HepG2 (cell line): ENCODE measurements around the gene NABP2. TPM values are rescaled to one million over a fixed set of nuclear protein-coding genes. Genes with fewer than 3 reads are reported as not detected.

ENCODE experiments used
- AKAP8 ChIP-seq: sonication (generic); formaldehyde crosslinking; IDR thresholded peaks from 2 replicates; pipeline ENCODE4 v1.5.1; 2020; ENCODE audit warnings: mild to moderate bottlenecking, missing genetic modification reagents
- CAMTA2 ChIP-seq: sonication (generic); formaldehyde crosslinking; IDR thresholded peaks from 2 replicates; pipeline ENCODE4 v1.4.0; 2020; ENCODE audit warnings: mild to moderate bottlenecking, missing genetic modification reagents, borderline replicate concordance
- CCDC6 ChIP-seq: sonication (generic); formaldehyde crosslinking; IDR thresholded peaks from 2 replicates; pipeline ENCODE4 v1.8.1; 2022; ENCODE audit warnings: mild to moderate bottlenecking, missing genetic modification reagents, moderate library complexity
- DRAP1 ChIP-seq: IDR thresholded peaks from 2 replicates; pipeline ENCODE4 v1.6.1; 2016; ENCODE audit warnings: missing genetic modification reagents, missing compliant biosample characterization
- EZH2 ChIP-seq: conservative IDR thresholded peaks from 2 replicates; pipeline ENCODE4 v1.6.1; 2012; ENCODE audit warnings: mild to moderate bottlenecking, low read depth, low read length, moderate library complexity
- GABPA ChIP-seq, 2 experiments: IDR thresholded peaks; 2 replicates each; pipeline ENCODE4 v1.6.1; 2011 to 2016; ENCODE audit warnings: low read depth in 2 of 2, low read length in 1 of 2, missing biosample characterization in 1 of 2, missing genetic modification characterization in 1 of 2
- GMEB1 ChIP-seq: sonication (generic); formaldehyde crosslinking; IDR thresholded peaks from 2 replicates; pipeline ENCODE4 v1.5.1; 2020; ENCODE audit warnings: missing genetic modification reagents, mild to moderate bottlenecking, borderline replicate concordance
- JUNB ChIP-seq: sonication (generic); formaldehyde crosslinking; IDR thresholded peaks from 2 replicates; pipeline ENCODE4 v1.8.0; 2022; ENCODE audit warnings: missing genetic modification reagents, mild to moderate bottlenecking, borderline replicate concordance
- MEIS2 ChIP-seq: sonication (generic); formaldehyde crosslinking; IDR thresholded peaks from 2 replicates; pipeline ENCODE4 v1.9.0; 2021; ENCODE audit warnings: mild to moderate bottlenecking, missing genetic modification reagents
- NFYB ChIP-seq: sonication (generic); formaldehyde crosslinking; IDR thresholded peaks from 2 replicates; pipeline ENCODE4 v1.4.0; 2020; ENCODE audit warnings: missing genetic modification reagents
- PHF20 ChIP-seq: sonication (generic); formaldehyde crosslinking; IDR thresholded peaks from 2 replicates; pipeline ENCODE4 v1.5.0; 2020; ENCODE audit warnings: mild to moderate bottlenecking, missing genetic modification reagents
- THRA ChIP-seq: sonication (generic); formaldehyde crosslinking; IDR thresholded peaks from 2 replicates; pipeline ENCODE4 v1.4.0; 2020; ENCODE audit warnings: missing genetic modification reagents, borderline replicate concordance
- YEATS2 ChIP-seq: sonication (generic); formaldehyde crosslinking; IDR thresholded peaks from 2 replicates; pipeline ENCODE4 v1.4.0; 2020; ENCODE audit warnings: missing genetic modification reagents, borderline replicate concordance
- ZNF530 ChIP-seq: sonication (generic); formaldehyde crosslinking; IDR thresholded peaks from 2 replicates; pipeline ENCODE4 v1.5.0; 2020; ENCODE audit warnings: low read depth, mild to moderate bottlenecking, missing genetic modification reagents
- ZNF563 ChIP-seq: sonication (generic); formaldehyde crosslinking; IDR thresholded peaks from 2 replicates; pipeline ENCODE4 v1.8.0; 2022; ENCODE audit warnings: mild to moderate bottlenecking, moderate library complexity, missing genetic modification reagents
- ZNF652 ChIP-seq: IDR thresholded peaks from 2 replicates; pipeline ENCODE4 v1.6.1; 2016; ENCODE audit warnings: low read depth, borderline replicate concordance
- polyA plus RNA-seq, 8 experiments: library from polyadenylated mRNA; depleted of rRNA in 3 of 8; stranded (reverse) in 7 of 8; unstranded in 1 of 8; fragments of >200 nt; fragmentation: Illumina TruSeq in 4 of 8; extraction: Trizol in 4 of 8; gene quantifications; 2 replicates each; pipeline versions ENCODE4 v1.2.1 to v1.2.3, GENCODE V29; 2011 to 2016; ENCODE audit warnings: low read depth in 4 of 8, missing spikeins in 1 of 8, mixed read lengths in 1 of 8; ENCODE audit not compliant: insufficient read depth in 1 of 8
- total RNA-seq, 5 experiments: library from RNA; depleted of rRNA; stranded (reverse); fragments of >200 nt; fragmentation: Illumina TruSeq; extraction: Trizol; gene quantifications; 2 replicates each; pipeline ENCODE4 v1.2.3, GENCODE V29; 2016; ENCODE audit warnings: low read depth in 1 of 5
- TF ChIP-seq, protein P1 (sequence below): sonication (generic); formaldehyde crosslinking; IDR thresholded peaks from 2 replicates; pipeline ENCODE4 v1.5.0; 2020; ENCODE audit warnings: mild to moderate bottlenecking, missing genetic modification reagents
- TF ChIP-seq, protein P2 (sequence below): sonication (generic); formaldehyde crosslinking; IDR thresholded peaks from 2 replicates; pipeline ENCODE4 v1.8.0; 2022; ENCODE audit warnings: low read depth, missing genetic modification reagents
- TF ChIP-seq, protein P3 (sequence below): sonication (generic); formaldehyde crosslinking; conservative IDR thresholded peaks from 2 replicates; pipeline ENCODE4 v1.4.0; 2020; ENCODE audit warnings: missing genetic modification reagents

NABP2 gene
- total and polyA plus RNA-seq, 2 of the 13 experiments (the other 11 are each of a cell fraction or from before 2014, with no cell fraction given), result 33.2 to 35.5 TPM

GRCh38 chr12:56224102-56224701 lies at the start of gene NABP2 (continued):
- TF ChIP-seq THRA (CRISPR knock-in tag) (peak; percentile 33; the same call in 1 of the 2 replicates), MEIS2 (CRISPR knock-in tag) (no peak), CAMTA2 (no peak), CCDC6 (CRISPR knock-in tag) (peak; percentile 87), YEATS2 (peak; percentile 88), GABPA (IDR thresholded peaks at IDR 0.05; ENCODE audit: low read depth, low read length) (peak; percentile 84), GABPA (CRISPR knock-in tag; IDR thresholded peaks at IDR 0.05; ENCODE audit: low read depth) (peak; percentile 90), EZH2 (no peak), ZNF530 (CRISPR knock-in tag) (no peak), NFYB (peak; percentile 98), ZNF652 (no peak), JUNB (CRISPR knock-in tag) (no peak), DRAP1 (no peak), GMEB1 (CRISPR knock-in tag) (peak; percentile 90), PHF20 (CRISPR knock-in tag) (peak; percentile 79), ZNF563 (CRISPR knock-in tag) (peak; percentile 75; the same call in 1 of the 2 replicates), AKAP8 (CRISPR knock-in tag) (peak; percentile 43; the same call in 1 of the 2 replicates)
- TF ChIP-seq, protein P1, sequence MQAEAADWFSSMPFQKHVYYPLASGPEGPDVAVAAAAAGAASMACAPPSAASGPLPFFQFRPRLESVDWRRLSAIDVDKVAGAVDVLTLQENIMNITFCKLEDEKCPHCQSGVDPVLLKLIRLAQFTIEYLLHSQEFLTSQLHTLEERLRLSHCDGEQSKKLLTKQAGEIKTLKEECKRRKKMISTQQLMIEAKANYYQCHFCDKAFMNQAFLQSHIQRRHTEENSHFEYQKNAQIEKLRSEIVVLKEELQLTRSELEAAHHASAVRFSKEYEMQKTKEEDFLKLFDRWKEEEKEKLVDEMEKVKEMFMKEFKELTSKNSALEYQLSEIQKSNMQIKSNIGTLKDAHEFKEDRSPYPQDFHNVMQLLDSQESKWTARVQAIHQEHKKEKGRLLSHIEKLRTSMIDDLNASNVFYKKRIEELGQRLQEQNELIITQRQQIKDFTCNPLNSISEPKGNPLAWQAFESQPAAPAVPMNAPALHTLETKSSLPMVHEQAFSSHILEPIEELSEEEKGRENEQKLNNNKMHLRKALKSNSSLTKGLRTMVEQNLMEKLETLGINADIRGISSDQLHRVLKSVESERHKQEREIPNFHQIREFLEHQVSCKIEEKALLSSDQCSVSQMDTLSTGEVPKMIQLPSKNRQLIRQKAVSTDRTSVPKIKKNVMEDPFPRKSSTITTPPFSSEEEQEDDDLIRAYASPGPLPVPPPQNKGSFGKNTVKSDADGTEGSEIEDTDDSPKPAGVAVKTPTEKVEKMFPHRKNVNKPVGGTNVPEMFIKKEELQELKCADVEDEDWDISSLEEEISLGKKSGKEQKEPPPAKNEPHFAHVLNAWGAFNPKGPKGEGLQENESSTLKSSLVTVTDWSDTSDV (CRISPR knock-in tag), result peak; percentile 50; the same call in 1 of the 2 replicates
- TF ChIP-seq, protein P2, sequence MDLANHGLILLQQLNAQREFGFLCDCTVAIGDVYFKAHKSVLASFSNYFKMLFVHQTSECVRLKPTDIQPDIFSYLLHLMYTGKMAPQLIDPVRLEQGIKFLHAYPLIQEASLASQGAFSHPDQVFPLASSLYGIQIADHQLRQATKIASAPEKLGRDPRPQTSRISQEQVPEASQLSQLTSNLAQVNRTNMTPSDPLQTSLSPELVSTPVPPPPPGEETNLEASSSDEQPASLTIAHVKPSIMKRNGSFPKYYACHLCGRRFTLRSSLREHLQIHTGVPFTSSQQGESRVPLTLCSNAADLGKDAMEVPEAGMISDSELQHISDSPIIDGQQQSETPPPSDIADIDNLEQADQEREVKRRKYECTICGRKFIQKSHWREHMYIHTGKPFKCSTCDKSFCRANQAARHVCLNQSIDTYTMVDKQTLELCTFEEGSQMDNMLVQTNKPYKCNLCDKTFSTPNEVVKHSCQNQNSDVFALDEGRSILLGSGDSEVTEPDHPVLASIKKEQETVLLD, result 0 out of 2 replicates have a peak, but pooled peaks have one; percentile 42
- TF ChIP-seq, protein P3, sequence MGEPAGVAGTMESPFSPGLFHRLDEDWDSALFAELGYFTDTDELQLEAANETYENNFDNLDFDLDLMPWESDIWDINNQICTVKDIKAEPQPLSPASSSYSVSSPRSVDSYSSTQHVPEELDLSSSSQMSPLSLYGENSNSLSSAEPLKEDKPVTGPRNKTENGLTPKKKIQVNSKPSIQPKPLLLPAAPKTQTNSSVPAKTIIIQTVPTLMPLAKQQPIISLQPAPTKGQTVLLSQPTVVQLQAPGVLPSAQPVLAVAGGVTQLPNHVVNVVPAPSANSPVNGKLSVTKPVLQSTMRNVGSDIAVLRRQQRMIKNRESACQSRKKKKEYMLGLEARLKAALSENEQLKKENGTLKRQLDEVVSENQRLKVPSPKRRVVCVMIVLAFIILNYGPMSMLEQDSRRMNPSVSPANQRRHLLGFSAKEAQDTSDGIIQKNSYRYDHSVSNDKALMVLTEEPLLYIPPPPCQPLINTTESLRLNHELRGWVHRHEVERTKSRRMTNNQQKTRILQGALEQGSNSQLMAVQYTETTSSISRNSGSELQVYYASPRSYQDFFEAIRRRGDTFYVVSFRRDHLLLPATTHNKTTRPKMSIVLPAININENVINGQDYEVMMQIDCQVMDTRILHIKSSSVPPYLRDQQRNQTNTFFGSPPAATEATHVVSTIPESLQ (CRISPR knock-in tag), result no peak
